GM18502 (cell line): ENCODE data around the gene LMO4.

Source experiments
- ATAC-seq: cut with Tn5 transposase; IDR thresholded peaks from one replicate; pipeline ENCODE4 v1.9.1; 2021; ENCODE audit warnings: mild to moderate bottlenecking; ENCODE audit not compliant: unreplicated experiment, poor library complexity

Gene LMO4

DNA sequence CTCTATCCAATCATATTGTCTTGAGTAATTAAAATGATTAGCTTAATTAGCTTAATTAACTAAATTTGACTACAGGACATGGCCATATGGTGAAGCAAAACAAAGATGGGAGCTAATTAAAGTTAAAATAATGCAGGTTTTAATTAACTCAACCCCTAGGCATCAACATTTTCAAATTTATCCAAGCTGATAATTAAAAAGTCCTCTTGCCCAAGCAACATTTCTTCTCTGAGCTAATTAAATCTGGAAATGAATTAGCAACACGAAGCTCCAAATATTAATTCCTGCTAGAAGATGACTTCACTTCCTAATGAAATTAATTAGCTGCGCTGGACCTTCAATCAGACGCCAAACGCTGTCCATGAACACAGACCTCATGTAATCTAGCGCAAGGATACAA is 27.9 kb downstream of the LMO4 start:
- no peak for ATAC-seq

DNA sequence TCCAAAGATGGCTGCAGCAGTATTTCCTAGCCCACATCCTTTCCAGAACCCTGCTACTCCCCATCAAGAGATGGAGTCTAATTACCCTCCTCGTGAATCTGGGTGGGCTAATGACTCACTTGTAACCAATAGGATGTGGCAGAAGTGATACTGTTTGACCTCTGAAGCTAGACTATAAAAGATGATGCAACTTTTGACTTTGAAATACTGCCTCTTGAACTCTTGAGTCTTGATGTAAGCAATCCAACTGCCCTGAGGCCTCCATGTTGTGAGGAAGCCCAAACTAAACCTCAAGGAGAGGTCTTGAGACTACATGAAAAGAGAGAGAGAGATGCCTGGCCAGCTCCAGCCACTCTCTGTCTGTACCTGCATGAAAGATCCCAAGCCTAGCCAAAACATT is 29.5 kb downstream of the LMO4 start:
- no peak for ATAC-seq

GRCh38 chr1:87359586-87359985 is 30.9 kb downstream of the LMO4 start:
- ATAC-seq = no peak

GRCh38 chr1:87362063-87362833 is 33.6 kb downstream of the LMO4 start:
- ATAC-seq = no peak

- ATAC-seq = no peak
Measured at GRCh38 chr1:87362834-87363426, 34.2 kb downstream of the LMO4 start.

- ATAC-seq = no peak
Measured at GRCh38 chr1:87367549-87367948, 38.9 kb downstream of the LMO4 start.

DNA sequence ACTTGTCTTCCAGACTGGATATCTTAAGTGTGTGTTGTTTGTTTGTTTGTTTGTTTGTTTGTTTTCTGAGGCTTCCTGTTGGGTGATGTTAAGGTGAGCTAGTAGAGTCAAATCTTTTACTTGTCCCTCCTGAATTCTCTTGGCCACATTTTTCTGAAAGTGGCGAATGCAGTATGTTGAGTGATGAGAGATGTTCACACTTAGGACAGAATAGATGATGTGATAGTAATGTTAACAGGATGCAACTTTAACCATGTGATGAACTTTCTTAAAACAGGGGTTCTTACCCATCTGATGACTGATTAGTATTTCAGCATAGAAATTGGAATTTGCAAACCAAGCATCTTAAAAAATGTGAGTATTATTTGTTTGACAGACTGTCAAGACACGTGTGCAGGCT is 40.2 kb downstream of the LMO4 start:
- no peak for ATAC-seq

GRCh38 chr1:87369736-87370478 is 41.2 kb downstream of the LMO4 start:
- ATAC-seq = no peak

GRCh38 chr1:87370544-87370943 is 41.9 kb downstream of the LMO4 start:
- no peak for ATAC-seq

- no peak for ATAC-seq
Measured at GRCh38 chr1:87379306-87379705, 50.6 kb downstream of the LMO4 start.

- no peak for ATAC-seq
Measured at GRCh38 chr1:87386217-87386790, 57.6 kb downstream of the LMO4 start.

DNA sequence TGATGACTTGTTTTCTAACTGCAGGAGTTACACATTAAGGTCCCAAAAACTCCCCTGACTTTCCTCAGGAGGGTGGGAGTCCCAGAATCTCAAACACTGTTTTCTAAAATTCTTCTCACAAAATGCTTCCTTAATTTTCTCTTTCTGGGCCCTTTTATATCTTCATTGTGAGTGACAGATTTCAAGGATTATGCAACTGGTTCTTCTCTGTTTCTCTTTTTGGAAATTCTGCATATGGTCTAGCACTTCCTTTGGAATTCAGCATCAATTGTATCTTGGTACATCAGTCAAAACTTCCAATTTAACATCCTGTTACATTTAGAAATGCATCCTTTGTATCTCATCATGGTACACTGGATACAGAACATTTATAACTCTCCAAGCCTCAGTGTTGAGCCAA is 59.7 kb downstream of the LMO4 start:
- ATAC-seq = no peak

DNA sequence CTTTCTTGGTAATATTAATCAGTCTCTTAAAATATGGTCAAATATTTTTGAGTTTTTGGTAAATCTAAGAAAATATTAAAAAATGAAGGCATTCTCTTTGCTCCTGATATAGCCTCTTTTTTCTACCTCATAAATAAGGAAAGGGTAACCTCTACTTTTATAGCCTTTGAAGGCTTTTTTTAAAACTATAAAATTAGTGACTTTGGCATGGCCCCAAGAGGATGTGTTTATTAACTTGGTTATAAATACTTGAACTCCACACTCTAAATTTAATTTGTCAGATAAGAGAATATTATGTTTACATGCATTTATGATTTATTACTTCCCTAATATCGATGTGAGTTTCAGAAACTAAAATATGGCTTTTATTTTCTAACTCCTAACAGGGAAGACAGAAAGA is 60.3 kb downstream of the LMO4 start:
- no peak for ATAC-seq

- ATAC-seq = no peak
Measured at GRCh38 chr1:87389546-87389945, 60.9 kb downstream of the LMO4 start.

- ATAC-seq = no peak
Measured at GRCh38 chr1:87392248-87393192, 63.8 kb downstream of the LMO4 start.

DNA sequence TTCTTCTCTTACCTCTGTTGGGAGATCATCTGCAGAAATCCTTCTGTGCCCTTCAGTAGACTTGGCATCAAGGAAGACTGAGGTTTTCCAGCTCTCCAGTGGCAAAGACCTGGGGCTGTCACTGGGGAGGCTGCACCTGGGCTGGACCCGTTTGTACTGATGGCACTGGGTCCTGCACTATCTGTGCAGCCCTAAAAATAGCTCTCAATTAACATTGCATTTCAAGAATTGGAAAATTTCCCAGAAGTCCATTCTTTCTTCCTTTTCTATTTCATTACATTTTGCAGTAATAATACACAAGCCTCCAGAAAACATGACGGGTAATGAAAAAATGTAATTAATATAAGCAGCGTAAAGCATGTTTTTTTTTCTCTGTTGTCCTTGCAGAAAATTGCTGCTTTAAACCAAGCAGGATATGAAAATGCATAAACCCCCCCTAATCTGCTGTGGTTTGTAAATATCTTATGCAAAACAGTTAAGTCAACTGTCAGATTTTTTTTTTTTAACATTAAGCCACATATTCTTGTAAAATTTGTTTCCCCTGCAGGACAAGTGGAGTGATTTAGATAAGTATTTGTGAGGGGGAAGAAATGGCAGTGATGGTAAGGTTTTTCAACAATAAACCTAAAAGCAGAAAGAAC is 64.9 kb downstream of the LMO4 start:
- ATAC-seq = peak; percentile 59

GRCh38 chr1:87394513-87394912 is 65.8 kb downstream of the LMO4 start:
- no peak for ATAC-seq

- no peak for ATAC-seq
Measured at GRCh38 chr1:87394982-87395381, 66.3 kb downstream of the LMO4 start.
